ENCODE results near the gene MBTPS1. TPM values are rescaled to one million over a fixed set of nuclear protein-coding genes. Genes with fewer than 3 reads are reported as not detected.
A peak's percentile ranks its signal among the peaks of the same experiment; 100 is the strongest.

MBTPS1 gene
- total RNA-seq, 5 donors from 2014 or later (not counting 1 experiment from before 2014, with no cell fraction given): 122 to 142 (median 131) TPM

DNA sequence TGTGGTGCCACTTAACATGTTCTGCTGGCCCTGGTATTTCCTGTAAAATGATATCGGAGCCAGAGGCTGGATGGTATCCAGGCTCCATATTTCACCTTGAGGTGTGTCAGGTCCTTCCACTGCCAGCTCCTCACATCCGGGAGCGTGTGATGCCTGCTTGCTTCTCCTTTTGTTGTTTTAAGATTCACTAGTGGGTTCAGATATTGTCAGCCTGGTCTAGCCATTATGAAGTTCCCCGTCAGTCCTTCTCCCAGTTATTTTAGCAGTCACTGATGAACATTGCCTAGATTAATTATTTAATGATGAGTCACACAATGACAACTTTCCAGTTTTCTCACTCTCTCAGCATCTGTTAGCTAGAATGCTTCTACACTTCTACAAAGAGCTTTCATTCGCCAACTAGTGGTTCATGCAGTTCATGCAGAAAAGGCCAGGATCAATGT is 39.6 kb upstream of the MBTPS1 start:
- WGBS (ENCODE audit: insufficient coverage): 88% methylated on average over 1 of the region's 5 CpGs
- no peak for ATAC-seq (replicated peaks in 1 of 4)
- Histone ChIP-seq H3K4me3 (ENCODE audit: control insufficient read depth in 1 of 2, extremely low read depth in 1 of 2, low read length in 1 of 2) (no peak overlapping the region), H3K4me1 (ENCODE audit: control insufficient read depth in 1 of 2, extremely low read depth in 1 of 2, insufficient read depth in 2 of 2, low read length in 2 of 2) (no peaks in the 10 kb centered on the region), H3K27me3 (replicated peaks in 1 of 2; ENCODE audit: control insufficient read depth in 2 of 2, extremely low read depth in 1 of 2, insufficient read depth in 2 of 2, low read length in 1 of 2) (peaks cover 0 to 35% of the 10 kb centered on the region in 2 experiments), H3K27ac (ENCODE audit: low read length) (no peak overlapping the region), H3K36me3 (ENCODE audit: control insufficient read depth in 2 of 2, extremely low read depth in 1 of 2, insufficient read depth in 1 of 2, low read length in 1 of 2) (no peaks in the 10 kb centered on the region), H3K9me3 (no peaks in the 10 kb centered on the region)
- H3K4me3 Mint-ChIP-seq: no peak overlapping the region
- ChIA-PET CTCF (interaction anchor here in 1 of 2 donors (0.7 kb wide), 2 partner anchors 224 to 314 kb away, joined by 3 read pairs; no protein-coding TSS in a partner anchor), POLR2A (no interaction called here)
- no peak overlapping the region for H3K27ac Mint-ChIP-seq
- H3K36me3 Mint-ChIP-seq: no peaks in the 10 kb centered on the region
- peaks cover 9 to 26% of the 10 kb centered on the region in 2 donors for H3K27me3 Mint-ChIP-seq
- DNase-seq: no peak
- no peaks in the 10 kb centered on the region for H3K4me1 Mint-ChIP-seq
- H3K9me3 Mint-ChIP-seq: no peaks in the 10 kb centered on the region

DNA sequence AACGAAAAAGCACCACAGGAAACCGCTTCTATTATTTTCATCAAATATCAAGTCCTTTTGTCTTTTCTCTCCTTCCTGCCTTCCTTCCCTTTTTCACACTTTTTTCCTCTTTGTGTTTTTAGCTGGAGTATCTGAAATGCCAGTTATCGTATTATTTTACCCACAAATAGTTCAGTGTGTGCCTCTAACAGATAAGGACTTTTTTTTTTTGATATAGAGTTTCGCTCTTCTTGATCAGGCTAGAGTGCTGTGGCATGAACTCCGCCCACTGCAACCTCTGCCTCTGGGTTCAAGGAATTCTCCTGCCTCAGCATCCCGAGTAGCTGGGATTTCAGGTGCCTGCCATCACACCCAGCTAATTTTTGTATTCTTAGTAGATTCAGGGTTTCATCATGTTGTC is 39.0 kb upstream of the MBTPS1 start:
- 40% methylated on average over 1 of the region's 6 CpGs for WGBS (ENCODE audit: insufficient coverage)
- no peaks in the 10 kb centered on the region for H3K36me3 Mint-ChIP-seq
- ChIA-PET POLR2A (no interaction called here), CTCF (interaction anchor here in 1 of 2 donors (0.7 kb wide), 1 partner anchor 314 kb away, joined by 3 read pairs; no protein-coding TSS in a partner anchor)
- no peak overlapping the region for H3K4me3 Mint-ChIP-seq
- no peaks in the 10 kb centered on the region for H3K9me3 Mint-ChIP-seq
- Histone ChIP-seq H3K27ac (ENCODE audit: low read length) (no peak overlapping the region), H3K36me3 (ENCODE audit: control insufficient read depth in 2 of 2, extremely low read depth in 1 of 2, insufficient read depth in 1 of 2, low read length in 1 of 2) (no peaks in the 10 kb centered on the region), H3K4me3 (ENCODE audit: control insufficient read depth in 1 of 2, extremely low read depth in 1 of 2, low read length in 1 of 2) (no peak overlapping the region), H3K9me3 (no peaks in the 10 kb centered on the region), H3K27me3 (replicated peaks in 1 of 2; ENCODE audit: control insufficient read depth in 2 of 2, extremely low read depth in 1 of 2, insufficient read depth in 2 of 2, low read length in 1 of 2) (peaks cover 0 to 32% of the 10 kb centered on the region in 2 experiments), H3K4me1 (ENCODE audit: control insufficient read depth in 1 of 2, extremely low read depth in 1 of 2, insufficient read depth in 2 of 2, low read length in 2 of 2) (no peaks in the 10 kb centered on the region)
- H3K27ac Mint-ChIP-seq: no peak overlapping the region
- peaks cover 13 to 28% of the 10 kb centered on the region in 2 donors for H3K27me3 Mint-ChIP-seq
- ATAC-seq (replicated peaks in 1 of 4) (no peak), DNase-seq (no peak)
- H3K4me1 Mint-ChIP-seq: no peaks in the 10 kb centered on the region

DNA sequence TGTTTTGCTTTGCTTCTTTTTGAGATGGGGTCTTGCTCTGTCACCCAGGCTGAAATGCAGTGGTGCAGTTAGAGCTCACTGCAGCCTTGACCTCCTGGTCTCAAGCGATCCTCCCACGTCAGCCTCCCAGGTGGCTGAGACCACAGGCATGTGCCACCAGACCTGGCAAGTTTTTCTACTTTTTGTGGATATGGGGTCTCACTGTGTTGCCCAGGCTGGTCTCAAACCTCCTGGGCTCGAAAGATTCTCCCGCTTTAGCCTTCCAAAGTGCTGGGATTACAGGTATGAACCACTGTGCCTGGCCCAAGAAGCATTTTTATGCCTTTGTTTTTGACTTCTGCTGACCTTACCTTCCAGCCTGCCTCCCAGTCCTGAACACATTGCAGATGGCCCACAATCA is 38.5 kb upstream of the MBTPS1 start:
- no peaks in the 10 kb centered on the region for H3K9me3 Mint-ChIP-seq
- no peaks in the 10 kb centered on the region for H3K36me3 ChIP-seq (ENCODE audit: control insufficient read depth in 2 of 2, extremely low read depth in 1 of 2, insufficient read depth in 1 of 2, low read length in 1 of 2)
- H3K4me1 ChIP-seq (ENCODE audit: control insufficient read depth in 1 of 2, extremely low read depth in 1 of 2, insufficient read depth in 2 of 2, low read length in 2 of 2): no peaks in the 10 kb centered on the region
- no peaks in the 10 kb centered on the region for H3K36me3 Mint-ChIP-seq
- WGBS (ENCODE audit: insufficient coverage): 96% methylated on average over 4 of the region's 4 CpGs
- no peak overlapping the region for H3K4me3 Mint-ChIP-seq
- H3K27ac Mint-ChIP-seq: no peak overlapping the region
- H3K27ac ChIP-seq (ENCODE audit: low read length): no peak overlapping the region
- H3K27me3 Mint-ChIP-seq: peaks cover 13 to 28% of the 10 kb centered on the region in 2 donors
- no peaks in the 10 kb centered on the region for H3K4me1 Mint-ChIP-seq
- no peak overlapping the region for H3K4me3 ChIP-seq (ENCODE audit: control insufficient read depth in 1 of 2, extremely low read depth in 1 of 2, low read length in 1 of 2)
- POLR2A ChIA-PET: no interaction called here
- peaks cover 0 to 34% of the 10 kb centered on the region in 2 experiments for H3K27me3 ChIP-seq (replicated peaks in 1 of 2; ENCODE audit: control insufficient read depth in 2 of 2, extremely low read depth in 1 of 2, insufficient read depth in 2 of 2, low read length in 1 of 2)
- no peak for ATAC-seq (replicated peaks in 1 of 4)
- no peaks in the 10 kb centered on the region for H3K9me3 ChIP-seq
- DNase-seq: no peak
- CTCF ChIA-PET: no interaction called here

DNA sequence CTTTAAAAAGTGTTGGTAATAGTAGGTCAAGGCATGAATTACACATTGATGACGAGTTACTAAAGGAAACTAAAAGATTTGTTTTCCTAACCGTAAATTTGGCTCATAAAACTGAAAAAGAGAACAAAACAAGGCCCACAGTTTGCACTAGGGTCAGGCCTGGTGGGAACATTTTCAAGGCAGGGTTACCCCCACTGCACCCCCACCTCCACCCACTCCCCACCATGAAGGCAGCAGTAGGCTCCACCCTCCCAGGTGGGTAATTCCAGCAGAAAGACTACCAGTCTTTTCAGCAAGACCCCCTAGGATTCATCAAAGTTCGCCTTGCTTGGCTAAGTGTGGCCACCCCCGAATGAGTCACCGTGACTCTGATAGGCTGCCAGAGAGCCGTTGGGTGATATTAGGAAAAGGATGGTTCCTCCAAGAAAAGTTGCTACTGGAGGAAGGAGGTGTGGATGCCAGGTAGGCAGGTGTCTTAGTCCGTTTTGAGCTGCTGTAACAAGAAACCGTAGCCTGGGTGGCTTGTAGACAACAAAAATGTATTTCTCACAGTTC is 37.0 kb upstream of the MBTPS1 start:
- Histone ChIP-seq H3K27ac (ENCODE audit: low read length) (no peak overlapping the region), H3K27me3 (replicated peaks in 1 of 2; ENCODE audit: control insufficient read depth in 2 of 2, extremely low read depth in 1 of 2, insufficient read depth in 2 of 2, low read length in 1 of 2) (peaks cover 0 to 38% of the 10 kb centered on the region in 2 experiments), H3K36me3 (ENCODE audit: control insufficient read depth in 2 of 2, extremely low read depth in 1 of 2, insufficient read depth in 1 of 2, low read length in 1 of 2) (no peaks in the 10 kb centered on the region), H3K4me1 (ENCODE audit: control insufficient read depth in 1 of 2, extremely low read depth in 1 of 2, insufficient read depth in 2 of 2, low read length in 2 of 2) (no peaks in the 10 kb centered on the region), H3K9me3 (no peaks in the 10 kb centered on the region), H3K4me3 (ENCODE audit: control insufficient read depth in 1 of 2, extremely low read depth in 1 of 2, low read length in 1 of 2) (no peak overlapping the region)
- no peaks in the 10 kb centered on the region for H3K4me1 Mint-ChIP-seq
- H3K9me3 Mint-ChIP-seq: no peaks in the 10 kb centered on the region
- 70% methylated on average over 5 of the region's 8 CpGs for WGBS (ENCODE audit: insufficient coverage)
- no peak for DNase-seq
- ChIA-PET CTCF (no interaction called here), POLR2A (no interaction called here)
- H3K4me3 Mint-ChIP-seq: no peak overlapping the region
- no peak overlapping the region for H3K27ac Mint-ChIP-seq
- no peak for ATAC-seq (replicated peaks in 1 of 4)
- peaks cover 8 to 25% of the 10 kb centered on the region in 2 donors for H3K27me3 Mint-ChIP-seq
- H3K36me3 Mint-ChIP-seq: no peaks in the 10 kb centered on the region

DNA sequence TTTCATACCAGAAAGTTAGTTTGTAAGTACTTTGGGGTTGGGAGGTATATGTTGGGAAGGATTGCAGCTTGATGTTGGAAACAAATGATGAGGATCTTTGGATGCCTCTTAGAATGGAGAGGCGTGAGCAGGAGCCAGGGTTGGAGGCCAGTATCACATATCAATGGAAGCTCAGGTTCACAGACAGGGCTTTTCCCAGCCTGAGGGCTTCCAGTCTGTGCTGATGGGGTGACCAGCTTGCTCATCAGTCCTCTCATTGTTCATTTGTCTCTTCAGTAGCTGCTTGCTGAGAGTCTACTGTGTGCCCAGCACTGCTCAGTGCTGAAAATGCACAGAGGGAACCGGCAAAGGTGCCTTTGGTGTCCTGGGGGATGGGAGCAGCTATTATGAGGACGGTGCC is 34.2 kb upstream of the MBTPS1 start:
- Histone ChIP-seq H3K4me1 (ENCODE audit: control insufficient read depth in 1 of 2, extremely low read depth in 1 of 2, insufficient read depth in 2 of 2, low read length in 2 of 2) (no peaks in the 10 kb centered on the region), H3K36me3 (ENCODE audit: control insufficient read depth in 2 of 2, extremely low read depth in 1 of 2, insufficient read depth in 1 of 2, low read length in 1 of 2) (no peaks in the 10 kb centered on the region), H3K9me3 (no peaks in the 10 kb centered on the region), H3K27ac (ENCODE audit: low read length) (no peak overlapping the region), H3K4me3 (ENCODE audit: control insufficient read depth in 1 of 2, extremely low read depth in 1 of 2, low read length in 1 of 2) (no peak overlapping the region), H3K27me3 (replicated peaks in 1 of 2; ENCODE audit: control insufficient read depth in 2 of 2, extremely low read depth in 1 of 2, insufficient read depth in 2 of 2, low read length in 1 of 2) (peaks cover 4 to 34% of the 10 kb centered on the region in 2 experiments)
- H3K27me3 Mint-ChIP-seq: peaks cover 4 to 18% of the 10 kb centered on the region in 2 donors
- no peaks in the 10 kb centered on the region for H3K4me1 Mint-ChIP-seq
- ATAC-seq (replicated peaks in 1 of 4) (no peak), DNase-seq (no peak)
- no peak overlapping the region for H3K4me3 Mint-ChIP-seq
- no peak overlapping the region for H3K27ac Mint-ChIP-seq
- no peaks in the 10 kb centered on the region for H3K36me3 Mint-ChIP-seq
- POLR2A ChIA-PET: no interaction called here
- CTCF ChIA-PET: interaction anchor here in 1 of 2 donors (1.1 kb wide), 1 partner anchor 9 kb away, joined by 3 read pairs; no protein-coding TSS in a partner anchor
- 63% methylated on average over 2 of the region's 3 CpGs for WGBS (ENCODE audit: insufficient coverage)
- no peaks in the 10 kb centered on the region for H3K9me3 Mint-ChIP-seq

DNA sequence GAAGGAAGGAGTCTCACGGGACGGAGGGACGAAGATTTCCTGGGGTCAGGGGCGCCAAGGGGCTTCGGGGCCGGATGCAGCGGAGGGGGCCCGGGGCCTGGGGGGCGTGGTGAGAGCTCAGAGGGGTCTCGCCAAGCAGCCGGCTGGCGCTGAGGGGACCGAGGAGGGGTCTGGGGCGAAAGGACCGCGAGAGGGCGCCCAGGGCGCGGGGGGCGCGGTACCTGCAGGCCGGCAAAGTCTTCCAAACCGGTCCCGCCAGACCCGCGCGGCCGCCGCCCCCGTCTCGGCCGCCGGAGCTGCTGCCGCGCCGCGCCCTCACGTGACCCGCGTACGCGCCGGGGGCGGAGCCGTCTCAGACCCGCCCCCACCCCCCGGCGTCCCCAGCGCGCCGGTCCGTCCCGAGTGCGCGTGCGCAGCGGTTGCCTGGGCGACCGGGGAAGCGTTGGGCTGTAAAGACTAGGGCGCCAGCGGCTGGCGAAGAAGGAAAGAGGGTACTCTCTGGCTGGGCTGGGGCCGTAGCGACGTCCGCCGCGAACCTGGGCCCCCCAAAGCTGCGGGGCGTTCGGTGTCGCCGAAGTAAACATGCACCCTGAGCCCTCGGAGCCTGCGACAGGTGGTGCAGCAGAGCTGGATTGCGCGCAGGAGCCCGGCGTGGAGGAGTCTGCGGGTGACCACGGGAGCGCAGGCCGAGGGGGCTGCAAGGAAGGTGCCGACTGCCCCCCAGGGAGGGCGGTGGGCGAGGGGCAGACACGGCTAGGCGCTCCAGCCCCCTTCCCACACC is 28.3 kb upstream of the MBTPS1 start, which contains the start of the genes DNAAF1 and HSDL1:
TSS of gene DNAAF1 (plus strand) at position 450 of the 781 bp plus-strand sequence. CDS start at position 583, 133 bp downstream.
TSS of gene HSDL1 (minus strand) at position 319 of the 781 bp plus-strand sequence. CDS start 13,856 bp downstream, outside the sequence.
- H3K27me3 ChIP-seq (replicated peaks in 1 of 2; ENCODE audit: control insufficient read depth in 2 of 2, extremely low read depth in 1 of 2, insufficient read depth in 2 of 2, low read length in 1 of 2): peaks cover 4 to 22% of the 10 kb centered on the region in 2 experiments
- H3K9me3 ChIP-seq: no peaks in the 10 kb centered on the region
- POLR2A ChIA-PET: interaction anchor here in 1 of 2 donors (0.7 kb wide), 1 partner anchor 28 kb away, joined by 3 read pairs; the partner anchor contains the start of gene MBTPS1
- ATAC-seq (replicated peaks in 1 of 4): peak; percentile 86 to 92 (median 88)
- peaks cover 19 to 23% (median 23%) of the 10 kb centered on the region in 3 donors for H3K4me1 Mint-ChIP-seq
- H3K4me3 ChIP-seq (ENCODE audit: control insufficient read depth in 1 of 2, extremely low read depth in 1 of 2, low read length in 1 of 2): peak within 1 kb of the TSS; percentile 69 to 71
- peak; percentile 83 to 97 (median 92) for DNase-seq
- H3K36me3 ChIP-seq (ENCODE audit: control insufficient read depth in 2 of 2, extremely low read depth in 1 of 2, insufficient read depth in 1 of 2, low read length in 1 of 2): no peaks in the 10 kb centered on the region
- H3K9me3 Mint-ChIP-seq: no peaks in the 10 kb centered on the region
- H3K27ac ChIP-seq (ENCODE audit: low read length): no peak within 1 kb of the TSS
- H3K27me3 Mint-ChIP-seq: peaks cover 0 to 2% of the 10 kb centered on the region in 2 donors
- peaks cover 3% of the 10 kb centered on the region for H3K36me3 Mint-ChIP-seq
- peak within 1 kb of the TSS; percentile 76 to 83 for H3K27ac Mint-ChIP-seq
- peaks cover 3 to 17% of the 10 kb centered on the region in 2 experiments for H3K4me1 ChIP-seq (ENCODE audit: control insufficient read depth in 1 of 2, extremely low read depth in 1 of 2, insufficient read depth in 2 of 2, low read length in 2 of 2)
- CTCF ChIA-PET: interaction anchor here (0.7 to 1.6 kb wide), 4 partner anchors 28 to 60 kb away, joined by 3 to 5 read pairs (median 4); partner anchors contain the start of genes TAF1C (in 2 of the 2) and MBTPS1 (in 1 of the 2)
- H3K4me3 Mint-ChIP-seq: peak within 1 kb of the TSS; percentile 86 to 99 (median 95)
- 2% methylated on average over 80 of the region's 89 CpGs for WGBS (ENCODE audit: insufficient coverage)

Measured in T-cell (primary cell).